Liver (tissue), 9 donors: ENCODE results near the gene SUSD4. TPM values are rescaled to one million over a fixed set of nuclear protein-coding genes. Genes with fewer than 3 reads are reported as not detected.

Experiments
- DNase-seq: peaks from one replicate; pipeline ENCODE4 v3.0.0-alpha.2; 2017; ENCODE audit warnings: low spot score
- H3K27ac ChIP-seq, 2 donors: one replicate each; pipeline ENCODE4 v1.7.0; 2013; ENCODE audit warnings: inconsistent platforms in 2 of 2, low read length in 2 of 2, control low read depth in 1 of 2, low read depth in 1 of 2, mild to moderate bottlenecking in 1 of 2
- H3K27me3 ChIP-seq, 4 donors: one replicate each; pipeline versions ENCODE4 v1.6.1 to v1.7.0; 2013; ENCODE audit warnings: low read length in 3 of 4, inconsistent platforms in 1 of 4, mild to moderate bottlenecking in 1 of 4, moderate library complexity in 1 of 4; ENCODE audit not compliant: control insufficient read depth in 4 of 4, insufficient read depth in 4 of 4
- H3K36me3 ChIP-seq, 4 donors: one replicate each; pipeline versions ENCODE4 v1.6.1 to v1.7.0; 2013; ENCODE audit warnings: low read length in 3 of 4, mild to moderate bottlenecking in 3 of 4, low read depth in 1 of 4, moderate library complexity in 1 of 4; ENCODE audit not compliant: control insufficient read depth in 4 of 4, insufficient read depth in 3 of 4
- H3K4me1 ChIP-seq, 4 donors: one replicate each; pipeline versions ENCODE4 v1.6.1 to v1.7.0; 2013; ENCODE audit warnings: low read length in 3 of 4, mild to moderate bottlenecking in 3 of 4, moderate library complexity in 1 of 4; ENCODE audit not compliant: control insufficient read depth in 4 of 4, insufficient read depth in 4 of 4
- H3K4me3 ChIP-seq, 3 donors: one replicate each; pipeline versions ENCODE4 v1.6.1 to v1.7.0; 2013; ENCODE audit warnings: low read length in 3 of 3, control low read depth in 1 of 3, low read depth in 1 of 3, mild to moderate bottlenecking in 1 of 3
- H3K9ac ChIP-seq, 2 donors: one replicate each; pipeline ENCODE4 v1.7.0; 2013; ENCODE audit warnings: low read length in 2 of 2, mild to moderate bottlenecking in 2 of 2, moderate library complexity in 2 of 2, control low read depth in 1 of 2, low read depth in 1 of 2
- H3K9me3 ChIP-seq, 4 donors: one replicate each; pipeline versions ENCODE4 v1.6.1 to v1.7.0; 2013; ENCODE audit warnings: low read length in 3 of 4; ENCODE audit not compliant: control insufficient read depth in 4 of 4
- EGR1 ChIP-seq, 2 donors: IDR thresholded peaks; 2 replicates each; pipeline ENCODE4 v1.6.1; 2016 to 2018; ENCODE audit warnings: antibody characterized with exemption in 2 of 2, low read depth in 2 of 2
- FOXA1 ChIP-seq: IDR thresholded peaks from 2 replicates; pipeline ENCODE4 v1.6.1; 2016; ENCODE audit warnings: antibody characterized with exemption
- FOXA2 ChIP-seq: IDR thresholded peaks from 2 replicates; pipeline ENCODE4 v1.6.1; 2016; ENCODE audit warnings: antibody characterized with exemption
- GABPA ChIP-seq, 2 donors: IDR thresholded peaks in 1 of 2; conservative IDR thresholded peaks in 1 of 2; 2 replicates each; pipeline ENCODE4 v1.6.1; 2016; ENCODE audit warnings: antibody characterized with exemption in 2 of 2, mild to moderate bottlenecking in 1 of 2, moderate library complexity in 1 of 2
- HNF4A ChIP-seq, 2 donors: conservative IDR thresholded peaks; 2 replicates each; pipeline ENCODE4 v1.6.1; 2016; ENCODE audit warnings: antibody characterized with exemption in 2 of 2, mild to moderate bottlenecking in 2 of 2
- HNF4G ChIP-seq: IDR thresholded peaks from 2 replicates; pipeline ENCODE4 v1.6.1; 2016; ENCODE audit warnings: antibody characterized with exemption
- JUND ChIP-seq, 2 donors: IDR thresholded peaks; 2 replicates each; pipeline ENCODE4 v1.6.1; 2016; ENCODE audit warnings: antibody characterized with exemption in 2 of 2
- NR2F2 ChIP-seq: IDR thresholded peaks from 2 replicates; pipeline ENCODE4 v1.6.1; 2016; ENCODE audit warnings: antibody characterized with exemption
- RAD21 ChIP-seq, 2 donors: IDR thresholded peaks; 2 replicates each; pipeline ENCODE4 v1.6.1; 2016; ENCODE audit warnings: antibody characterized with exemption in 2 of 2, mild to moderate bottlenecking in 2 of 2
- RXRA ChIP-seq, 2 donors: IDR thresholded peaks; 2 replicates each; pipeline ENCODE4 v1.6.1; 2017 to 2018; ENCODE audit warnings: antibody characterized with exemption in 2 of 2, mild to moderate bottlenecking in 1 of 2
- SP1 ChIP-seq: IDR thresholded peaks from 2 replicates; pipeline ENCODE4 v1.6.1; 2018; ENCODE audit warnings: antibody characterized with exemption, mild to moderate bottlenecking
- TAF1 ChIP-seq: conservative IDR thresholded peaks from 2 replicates; pipeline ENCODE4 v1.6.1; 2016; ENCODE audit warnings: antibody characterized with exemption, mild to moderate bottlenecking
- YY1 ChIP-seq: IDR thresholded peaks from 2 replicates; pipeline ENCODE4 v1.6.1; 2016; ENCODE audit warnings: antibody characterized with exemption, mild to moderate bottlenecking
- WGBS: extraction: QIAGEN DNeasy Blood & Tissue Kit; methylation state at CpG from one replicate; pipeline ENCODE4 v1.1.7; 2013; 5-methylcytosine and 5-hydroxymethylcytosine counted together
- polyA plus RNA-seq, 2 donors: library from polyadenylated mRNA; stranded (reverse) in 1 of 2; unstranded in 1 of 2; fragments of 200-250 nt in 1 of 2; fragments of >200 nt in 1 of 2; fragmentation: Nextera tagmentation in 1 of 2; extraction: Ambion mirVana in 1 of 2; gene quantifications; one replicate each; pipeline versions ENCODE4 v1.2.1 to v1.2.3, GENCODE V29; 2013 to 2015
- total RNA-seq, 2 donors: library from RNA; depleted of rRNA; stranded (reverse); fragments of >200 nt; gene quantifications; one replicate each; pipeline ENCODE4 v1.2.3, GENCODE V29; 2014
- TF ChIP-seq, protein P1 (sequence below): fragments of 150-350 bp; IDR thresholded peaks from 2 replicates; pipeline ENCODE4 v1.5.1; 2017; ENCODE audit warnings: improper control_type of control experiment, low read depth, low read length; ENCODE audit not compliant: missing input control
- TF ChIP-seq, protein P2 (sequence below): IDR thresholded peaks from 2 replicates; pipeline ENCODE4 v1.6.1; 2016; ENCODE audit warnings: antibody characterized with exemption, mild to moderate bottlenecking
- TF ChIP-seq, protein P3 (sequence below): IDR thresholded peaks from 2 replicates; pipeline ENCODE4 v1.6.1; 2016; ENCODE audit warnings: antibody characterized with exemption
- TF ChIP-seq, protein P4 (sequence below): IDR thresholded peaks from 2 replicates; pipeline ENCODE4 v1.6.1; 2016; ENCODE audit warnings: antibody characterized with exemption
- TF ChIP-seq, protein P5 (sequence below): IDR thresholded peaks from 2 replicates; pipeline ENCODE4 v1.6.1; 2016; ENCODE audit warnings: antibody characterized with exemption
- donor health status: healthy.
- donor health status: healthy.
- donor health status: healthy.
- donor health status: healthy.
- donor health status: healthy.

SUSD4 gene
- total and polyA plus RNA-seq, 4 donors, result 1.1 to 3.8 (median 1.8) TPM

DNA sequence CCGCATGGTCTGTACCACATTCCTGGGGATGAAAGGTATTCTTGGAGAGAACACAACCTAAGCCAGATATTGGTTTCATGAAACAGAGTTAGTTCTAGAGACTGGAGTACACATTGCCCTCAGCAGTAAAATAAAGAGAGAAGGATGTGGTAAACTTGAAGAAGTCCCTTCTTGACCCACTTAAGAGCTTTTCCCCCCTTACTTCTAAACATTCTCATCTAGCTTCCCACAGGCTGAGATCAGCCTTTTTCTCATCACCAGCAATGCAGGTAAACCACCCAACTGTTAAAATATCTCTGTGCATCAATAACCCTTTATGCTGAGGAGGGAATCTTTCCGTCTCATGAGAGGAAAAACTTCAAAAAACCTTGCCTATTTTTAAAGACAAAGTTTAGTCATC, 62.6 kb downstream of the SUSD4 start:
- H3K27me3 ChIP-seq, result no peaks in the 10 kb centered on the region
- no peaks in the 10 kb centered on the region for H3K9me3 ChIP-seq
- no peak overlapping the region for H3K4me3 ChIP-seq
- no peak for DNase-seq
- TF ChIP-seq, protein P1, sequence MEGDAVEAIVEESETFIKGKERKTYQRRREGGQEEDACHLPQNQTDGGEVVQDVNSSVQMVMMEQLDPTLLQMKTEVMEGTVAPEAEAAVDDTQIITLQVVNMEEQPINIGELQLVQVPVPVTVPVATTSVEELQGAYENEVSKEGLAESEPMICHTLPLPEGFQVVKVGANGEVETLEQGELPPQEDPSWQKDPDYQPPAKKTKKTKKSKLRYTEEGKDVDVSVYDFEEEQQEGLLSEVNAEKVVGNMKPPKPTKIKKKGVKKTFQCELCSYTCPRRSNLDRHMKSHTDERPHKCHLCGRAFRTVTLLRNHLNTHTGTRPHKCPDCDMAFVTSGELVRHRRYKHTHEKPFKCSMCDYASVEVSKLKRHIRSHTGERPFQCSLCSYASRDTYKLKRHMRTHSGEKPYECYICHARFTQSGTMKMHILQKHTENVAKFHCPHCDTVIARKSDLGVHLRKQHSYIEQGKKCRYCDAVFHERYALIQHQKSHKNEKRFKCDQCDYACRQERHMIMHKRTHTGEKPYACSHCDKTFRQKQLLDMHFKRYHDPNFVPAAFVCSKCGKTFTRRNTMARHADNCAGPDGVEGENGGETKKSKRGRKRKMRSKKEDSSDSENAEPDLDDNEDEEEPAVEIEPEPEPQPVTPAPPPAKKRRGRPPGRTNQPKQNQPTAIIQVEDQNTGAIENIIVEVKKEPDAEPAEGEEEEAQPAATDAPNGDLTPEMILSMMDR, result no peak
- TF ChIP-seq SP1 (no peak), TAF1 (no peak), RAD21 (IDR thresholded peaks at IDR 0.05) (no peak), FOXA1 (no peak)
- TF ChIP-seq, protein P2, sequence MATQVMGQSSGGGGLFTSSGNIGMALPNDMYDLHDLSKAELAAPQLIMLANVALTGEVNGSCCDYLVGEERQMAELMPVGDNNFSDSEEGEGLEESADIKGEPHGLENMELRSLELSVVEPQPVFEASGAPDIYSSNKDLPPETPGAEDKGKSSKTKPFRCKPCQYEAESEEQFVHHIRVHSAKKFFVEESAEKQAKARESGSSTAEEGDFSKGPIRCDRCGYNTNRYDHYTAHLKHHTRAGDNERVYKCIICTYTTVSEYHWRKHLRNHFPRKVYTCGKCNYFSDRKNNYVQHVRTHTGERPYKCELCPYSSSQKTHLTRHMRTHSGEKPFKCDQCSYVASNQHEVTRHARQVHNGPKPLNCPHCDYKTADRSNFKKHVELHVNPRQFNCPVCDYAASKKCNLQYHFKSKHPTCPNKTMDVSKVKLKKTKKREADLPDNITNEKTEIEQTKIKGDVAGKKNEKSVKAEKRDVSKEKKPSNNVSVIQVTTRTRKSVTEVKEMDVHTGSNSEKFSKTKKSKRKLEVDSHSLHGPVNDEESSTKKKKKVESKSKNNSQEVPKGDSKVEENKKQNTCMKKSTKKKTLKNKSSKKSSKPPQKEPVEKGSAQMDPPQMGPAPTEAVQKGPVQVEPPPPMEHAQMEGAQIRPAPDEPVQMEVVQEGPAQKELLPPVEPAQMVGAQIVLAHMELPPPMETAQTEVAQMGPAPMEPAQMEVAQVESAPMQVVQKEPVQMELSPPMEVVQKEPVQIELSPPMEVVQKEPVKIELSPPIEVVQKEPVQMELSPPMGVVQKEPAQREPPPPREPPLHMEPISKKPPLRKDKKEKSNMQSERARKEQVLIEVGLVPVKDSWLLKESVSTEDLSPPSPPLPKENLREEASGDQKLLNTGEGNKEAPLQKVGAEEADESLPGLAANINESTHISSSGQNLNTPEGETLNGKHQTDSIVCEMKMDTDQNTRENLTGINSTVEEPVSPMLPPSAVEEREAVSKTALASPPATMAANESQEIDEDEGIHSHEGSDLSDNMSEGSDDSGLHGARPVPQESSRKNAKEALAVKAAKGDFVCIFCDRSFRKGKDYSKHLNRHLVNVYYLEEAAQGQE, result no peak
- H3K9ac ChIP-seq, result no peak overlapping the region
- H3K36me3 ChIP-seq, result no peaks in the 10 kb centered on the region
- 96% methylated on average over 2 of the region's 2 CpGs for WGBS
- H3K27ac ChIP-seq, result no peak overlapping the region
- H3K4me1 ChIP-seq, result no peaks in the 10 kb centered on the region

DNA sequence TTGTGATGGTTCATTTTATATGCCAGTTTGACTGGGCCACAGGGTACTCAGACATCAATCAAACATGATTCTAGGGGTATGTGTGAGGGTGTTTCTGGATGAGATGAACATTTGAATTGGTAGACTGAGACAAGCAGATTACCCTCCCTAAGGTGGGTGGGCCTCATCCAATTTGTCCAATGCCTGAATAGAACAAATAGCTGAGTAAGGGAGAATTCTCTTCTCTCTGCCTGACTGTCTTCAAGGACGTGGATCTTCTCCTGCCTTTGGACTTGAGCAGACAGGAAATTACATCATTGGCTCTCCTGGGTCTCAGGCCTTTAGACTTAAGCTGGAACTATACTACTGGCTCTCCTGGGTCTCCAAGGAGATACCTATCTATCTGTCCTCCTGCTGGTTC, 64.4 kb downstream of the SUSD4 start:
- Histone ChIP-seq H3K9me3 (no peaks in the 10 kb centered on the region), H3K27me3 (no peaks in the 10 kb centered on the region), H3K4me1 (no peaks in the 10 kb centered on the region), H3K27ac (no peak overlapping the region), H3K36me3 (no peaks in the 10 kb centered on the region), H3K4me3 (no peak overlapping the region), H3K9ac (no peak overlapping the region)
- no peak for TF ChIP-seq NR2F2
- no peak for TF ChIP-seq RXRA (IDR thresholded peaks at IDR 0.05)
- TF ChIP-seq, protein P2, result no peak
- TF ChIP-seq, protein P3, sequence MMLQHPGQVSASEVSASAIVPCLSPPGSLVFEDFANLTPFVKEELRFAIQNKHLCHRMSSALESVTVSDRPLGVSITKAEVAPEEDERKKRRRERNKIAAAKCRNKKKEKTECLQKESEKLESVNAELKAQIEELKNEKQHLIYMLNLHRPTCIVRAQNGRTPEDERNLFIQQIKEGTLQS, result no peak
- TF ChIP-seq YY1, result no peak
- TF ChIP-seq TAF1, result no peak
- no peak for TF ChIP-seq FOXA1
- no peak for TF ChIP-seq EGR1 (IDR thresholded peaks at IDR 0.05; ENCODE audit: low read depth in 2 of 2)
- TF ChIP-seq, protein P4, sequence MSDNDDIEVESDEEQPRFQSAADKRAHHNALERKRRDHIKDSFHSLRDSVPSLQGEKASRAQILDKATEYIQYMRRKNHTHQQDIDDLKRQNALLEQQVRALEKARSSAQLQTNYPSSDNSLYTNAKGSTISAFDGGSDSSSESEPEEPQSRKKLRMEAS, result no peak
- TF ChIP-seq HNF4A (conservative IDR thresholded peaks at IDR 0.05), result no peak
- TF ChIP-seq, protein P1, result no peak
- TF ChIP-seq, protein P5, sequence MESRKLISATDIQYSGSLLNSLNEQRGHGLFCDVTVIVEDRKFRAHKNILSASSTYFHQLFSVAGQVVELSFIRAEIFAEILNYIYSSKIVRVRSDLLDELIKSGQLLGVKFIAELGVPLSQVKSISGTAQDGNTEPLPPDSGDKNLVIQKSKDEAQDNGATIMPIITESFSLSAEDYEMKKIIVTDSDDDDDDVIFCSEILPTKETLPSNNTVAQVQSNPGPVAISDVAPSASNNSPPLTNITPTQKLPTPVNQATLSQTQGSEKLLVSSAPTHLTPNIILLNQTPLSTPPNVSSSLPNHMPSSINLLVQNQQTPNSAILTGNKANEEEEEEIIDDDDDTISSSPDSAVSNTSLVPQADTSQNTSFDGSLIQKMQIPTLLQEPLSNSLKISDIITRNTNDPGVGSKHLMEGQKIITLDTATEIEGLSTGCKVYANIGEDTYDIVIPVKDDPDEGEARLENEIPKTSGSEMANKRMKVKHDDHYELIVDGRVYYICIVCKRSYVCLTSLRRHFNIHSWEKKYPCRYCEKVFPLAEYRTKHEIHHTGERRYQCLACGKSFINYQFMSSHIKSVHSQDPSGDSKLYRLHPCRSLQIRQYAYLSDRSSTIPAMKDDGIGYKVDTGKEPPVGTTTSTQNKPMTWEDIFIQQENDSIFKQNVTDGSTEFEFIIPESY, result no peak
- no peak for TF ChIP-seq HNF4G
- no peak for TF ChIP-seq RAD21 (IDR thresholded peaks at IDR 0.05)
- TF ChIP-seq GABPA (IDR thresholded peaks at IDR 0.05 in 1 of 2, conservative IDR thresholded peaks at IDR 0.05 in 1 of 2), result no peak
- no peak for TF ChIP-seq FOXA2
- no peak for TF ChIP-seq SP1
- no peak for TF ChIP-seq JUND (IDR thresholded peaks at IDR 0.05)
- DNase-seq, result no peak
- 67% methylated on average over 1 of the region's 1 CpG for WGBS
